Measurements from ENCODE around the gene EIF3J.

DNA sequence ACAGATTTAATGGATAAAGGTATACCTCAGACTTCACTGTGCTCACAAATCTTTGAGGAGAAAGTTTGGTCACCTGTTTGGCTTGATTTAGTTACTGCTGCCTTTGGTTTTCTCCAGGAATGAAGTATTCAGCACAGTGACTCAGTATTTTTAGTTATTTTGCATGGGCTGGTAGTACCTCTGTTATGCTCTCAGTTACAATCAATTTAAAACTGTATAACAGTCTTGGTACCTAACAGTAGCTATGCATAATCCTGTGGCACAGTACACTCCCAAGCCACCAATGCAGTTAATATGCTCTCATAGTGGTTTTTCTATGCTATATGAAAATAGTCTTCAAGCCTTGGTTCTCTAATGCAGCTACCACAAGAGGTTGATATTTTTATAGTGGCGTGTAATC, 11.9 kb upstream of the EIF3J start:
- TF ChIP-seq, protein P1, sequence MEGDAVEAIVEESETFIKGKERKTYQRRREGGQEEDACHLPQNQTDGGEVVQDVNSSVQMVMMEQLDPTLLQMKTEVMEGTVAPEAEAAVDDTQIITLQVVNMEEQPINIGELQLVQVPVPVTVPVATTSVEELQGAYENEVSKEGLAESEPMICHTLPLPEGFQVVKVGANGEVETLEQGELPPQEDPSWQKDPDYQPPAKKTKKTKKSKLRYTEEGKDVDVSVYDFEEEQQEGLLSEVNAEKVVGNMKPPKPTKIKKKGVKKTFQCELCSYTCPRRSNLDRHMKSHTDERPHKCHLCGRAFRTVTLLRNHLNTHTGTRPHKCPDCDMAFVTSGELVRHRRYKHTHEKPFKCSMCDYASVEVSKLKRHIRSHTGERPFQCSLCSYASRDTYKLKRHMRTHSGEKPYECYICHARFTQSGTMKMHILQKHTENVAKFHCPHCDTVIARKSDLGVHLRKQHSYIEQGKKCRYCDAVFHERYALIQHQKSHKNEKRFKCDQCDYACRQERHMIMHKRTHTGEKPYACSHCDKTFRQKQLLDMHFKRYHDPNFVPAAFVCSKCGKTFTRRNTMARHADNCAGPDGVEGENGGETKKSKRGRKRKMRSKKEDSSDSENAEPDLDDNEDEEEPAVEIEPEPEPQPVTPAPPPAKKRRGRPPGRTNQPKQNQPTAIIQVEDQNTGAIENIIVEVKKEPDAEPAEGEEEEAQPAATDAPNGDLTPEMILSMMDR (IDR thresholded peaks at IDR 0.05): no peak
- TF ChIP-seq POLR2A (IDR thresholded peaks at IDR 0.05): no peak

Data from tibial nerve (tissue), 3 donors.